Medulla oblongata (tissue), 1 donor: ENCODE measurements around the gene CALCOCO2.
A peak's percentile ranks its signal among the peaks of the same experiment; 100 is the strongest.
"Not testable (repeated sequence)": the region's sequence is repeated elsewhere in the genome, so short reads cannot be mapped to it uniquely, and the experiment has no call there.

Source experiments
- DNase-seq: peaks from one replicate; pipeline ENCODE4 v3.0.0-alpha.2; 2015; ENCODE audit errors: extremely low spot score

Gene CALCOCO2, protein sequence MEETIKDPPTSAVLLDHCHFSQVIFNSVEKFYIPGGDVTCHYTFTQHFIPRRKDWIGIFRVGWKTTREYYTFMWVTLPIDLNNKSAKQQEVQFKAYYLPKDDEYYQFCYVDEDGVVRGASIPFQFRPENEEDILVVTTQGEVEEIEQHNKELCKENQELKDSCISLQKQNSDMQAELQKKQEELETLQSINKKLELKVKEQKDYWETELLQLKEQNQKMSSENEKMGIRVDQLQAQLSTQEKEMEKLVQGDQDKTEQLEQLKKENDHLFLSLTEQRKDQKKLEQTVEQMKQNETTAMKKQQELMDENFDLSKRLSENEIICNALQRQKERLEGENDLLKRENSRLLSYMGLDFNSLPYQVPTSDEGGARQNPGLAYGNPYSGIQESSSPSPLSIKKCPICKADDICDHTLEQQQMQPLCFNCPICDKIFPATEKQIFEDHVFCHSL

DNA sequence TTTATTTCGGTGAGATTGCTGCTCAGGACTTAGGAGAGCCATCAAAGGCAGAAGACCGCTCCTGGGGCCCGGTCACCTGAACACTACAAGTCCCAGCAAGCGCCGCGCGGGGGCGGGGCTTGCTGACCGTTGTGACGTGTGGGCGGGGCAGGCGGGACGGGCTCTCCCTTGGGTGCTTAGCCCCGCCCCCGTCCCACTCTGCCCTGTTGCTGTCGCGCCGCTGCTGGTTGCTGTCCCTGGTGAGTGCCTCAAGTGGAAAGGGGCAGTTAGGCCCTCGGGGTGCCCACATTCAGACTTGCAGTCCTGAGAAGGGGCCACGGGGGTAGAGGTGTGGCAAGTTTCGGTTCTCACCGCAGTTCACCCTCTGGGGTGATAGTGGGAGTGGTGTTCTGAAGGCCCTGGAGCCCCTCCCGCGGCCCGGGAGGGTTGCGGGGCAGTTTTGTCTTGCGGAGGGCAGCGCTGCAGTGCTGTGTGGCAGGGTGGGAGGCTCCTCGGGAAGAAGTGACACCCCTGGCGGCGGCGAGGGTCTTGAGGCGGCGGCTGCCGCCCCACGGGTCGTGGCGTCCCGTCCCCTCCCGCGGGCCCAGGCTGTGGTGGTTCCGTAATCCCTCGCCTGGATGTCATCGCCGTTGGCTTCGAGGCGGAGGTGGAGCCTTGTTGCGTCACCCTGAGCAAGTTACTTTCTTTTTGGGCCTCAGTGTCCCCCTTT is at the start of gene CALCOCO2:
TSS of gene CALCOCO2 (plus strand) at position 196 of the 709 bp plus-strand sequence. CDS start 10,673 bp downstream, outside the sequence.
- peak; percentile 98 for DNase-seq

DNA sequence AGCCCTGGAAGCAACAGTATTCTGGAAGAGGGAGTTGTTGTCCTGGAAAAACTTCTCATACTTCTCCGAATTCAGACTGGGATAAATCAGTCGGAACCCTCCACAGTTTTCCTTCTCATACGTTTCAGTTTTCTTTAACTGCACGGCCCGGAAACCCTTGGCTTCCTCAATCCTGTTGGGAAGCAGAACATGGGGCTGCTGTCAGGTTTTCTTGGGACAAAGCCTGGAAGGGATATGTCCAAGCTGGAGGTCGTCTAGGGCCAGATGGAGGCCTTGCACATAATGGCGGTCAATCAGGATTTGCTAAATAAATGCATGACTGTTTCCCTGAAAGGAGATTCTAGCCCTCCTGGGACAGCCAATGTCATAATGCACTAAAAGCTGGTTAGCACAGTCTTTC is 43.0 kb upstream of the CALCOCO2 start:
- DNase-seq = no peak

DNA sequence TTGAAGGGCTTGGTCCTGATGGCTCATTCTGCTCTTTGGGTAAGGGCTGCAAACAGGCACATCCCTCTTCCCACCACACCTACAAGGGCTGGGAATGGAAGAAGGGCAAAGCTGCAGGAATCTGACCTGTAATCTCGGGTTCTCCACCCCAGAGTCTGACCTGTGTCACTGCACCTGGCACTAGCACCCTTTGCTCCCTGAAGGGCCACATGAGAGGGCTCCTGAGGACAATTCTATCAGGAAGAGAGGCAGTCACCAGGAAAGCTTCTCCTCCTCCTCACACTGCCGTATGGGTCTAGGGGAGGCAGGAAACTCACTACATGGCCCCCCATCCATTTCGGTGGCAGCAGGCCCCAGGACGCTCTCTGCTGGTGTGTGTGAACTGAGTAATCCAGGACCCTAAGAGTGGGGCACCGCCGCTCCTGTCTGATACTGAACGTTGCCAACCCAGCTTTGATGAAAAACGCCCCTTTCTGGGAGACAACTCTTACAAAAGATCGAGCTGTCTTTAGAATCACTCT is 40.2 kb upstream of the CALCOCO2 start:
- no peak for DNase-seq

DNA sequence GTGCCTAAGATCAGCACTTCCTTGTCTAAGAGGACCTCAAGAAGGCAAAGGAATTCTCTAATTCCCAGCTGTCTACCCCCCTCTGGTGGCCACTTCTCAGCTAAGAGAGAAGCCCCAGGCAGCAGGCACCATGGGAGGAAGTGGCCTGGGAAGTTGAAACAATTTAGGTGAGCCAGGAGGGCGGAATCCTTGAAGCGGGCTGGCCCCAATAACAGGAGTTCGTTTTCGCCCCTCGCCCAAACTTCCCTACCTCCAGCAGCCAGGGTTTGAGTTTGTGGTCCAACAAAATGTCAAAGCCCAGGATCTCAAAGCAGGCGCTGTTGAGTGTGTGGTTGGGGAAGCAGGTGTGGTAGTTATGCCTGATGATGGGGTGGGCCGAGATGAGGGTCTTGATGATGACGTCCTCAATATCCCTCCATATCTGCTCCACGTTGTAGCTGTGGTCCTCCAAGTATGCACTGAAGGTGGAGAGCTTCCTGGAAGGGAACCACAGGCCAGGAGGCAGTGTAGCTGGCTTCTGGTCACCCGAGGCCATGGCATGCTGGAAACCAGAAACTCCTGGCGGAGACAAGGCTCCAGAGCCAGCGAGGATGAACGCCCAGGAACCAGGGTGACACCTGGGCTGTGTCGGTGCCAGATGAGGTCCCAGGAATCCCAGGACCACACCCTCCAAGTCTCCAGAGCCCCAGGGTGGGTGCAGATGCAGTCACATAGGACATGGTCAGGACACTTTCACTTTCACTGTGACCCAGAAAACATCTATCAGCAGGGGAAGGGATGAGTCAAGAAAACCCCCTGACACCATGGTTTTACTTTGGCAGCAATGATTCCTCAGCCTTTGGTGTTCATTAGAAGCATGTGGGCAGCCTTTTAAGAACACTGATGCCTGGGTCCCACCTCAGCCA is 39.5 kb upstream of the CALCOCO2 start:
- peak; percentile 87 for DNase-seq

DNA sequence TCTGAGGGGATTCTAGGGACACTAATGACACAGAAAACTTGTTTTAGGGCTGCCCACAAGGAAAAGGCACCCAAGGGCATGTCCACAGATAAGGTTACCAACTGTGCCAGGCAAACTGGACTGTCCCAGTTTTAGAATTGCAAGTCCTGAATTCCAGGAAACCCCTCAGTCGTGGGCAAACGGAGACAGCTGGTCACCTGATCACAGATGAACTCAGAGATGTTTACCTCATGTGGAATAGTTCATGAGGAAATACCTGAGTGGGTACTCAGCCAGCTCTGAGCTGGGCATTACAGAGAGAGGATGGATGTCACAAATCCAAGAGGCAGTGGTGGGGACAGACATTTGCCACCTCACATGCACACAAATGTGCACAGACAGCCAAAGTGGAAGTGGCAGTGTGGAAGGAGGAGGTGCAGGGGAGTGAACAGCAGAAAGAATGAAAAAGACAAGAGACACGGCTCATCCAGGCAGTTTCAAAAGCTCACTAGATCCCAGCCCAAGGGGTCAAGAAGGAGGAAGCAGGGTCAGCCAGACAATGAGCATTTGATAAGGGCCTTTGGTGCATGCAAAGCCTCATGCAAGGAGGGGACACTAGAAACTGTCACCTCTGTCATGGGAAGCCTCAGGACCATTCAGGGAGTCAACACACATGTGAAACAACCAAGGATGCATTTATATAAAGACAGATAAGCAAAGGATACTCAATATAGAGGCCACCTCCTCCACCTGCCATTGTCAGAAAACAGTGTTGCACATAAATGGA is 38.6 kb upstream of the CALCOCO2 start:
- no peak for DNase-seq

DNA sequence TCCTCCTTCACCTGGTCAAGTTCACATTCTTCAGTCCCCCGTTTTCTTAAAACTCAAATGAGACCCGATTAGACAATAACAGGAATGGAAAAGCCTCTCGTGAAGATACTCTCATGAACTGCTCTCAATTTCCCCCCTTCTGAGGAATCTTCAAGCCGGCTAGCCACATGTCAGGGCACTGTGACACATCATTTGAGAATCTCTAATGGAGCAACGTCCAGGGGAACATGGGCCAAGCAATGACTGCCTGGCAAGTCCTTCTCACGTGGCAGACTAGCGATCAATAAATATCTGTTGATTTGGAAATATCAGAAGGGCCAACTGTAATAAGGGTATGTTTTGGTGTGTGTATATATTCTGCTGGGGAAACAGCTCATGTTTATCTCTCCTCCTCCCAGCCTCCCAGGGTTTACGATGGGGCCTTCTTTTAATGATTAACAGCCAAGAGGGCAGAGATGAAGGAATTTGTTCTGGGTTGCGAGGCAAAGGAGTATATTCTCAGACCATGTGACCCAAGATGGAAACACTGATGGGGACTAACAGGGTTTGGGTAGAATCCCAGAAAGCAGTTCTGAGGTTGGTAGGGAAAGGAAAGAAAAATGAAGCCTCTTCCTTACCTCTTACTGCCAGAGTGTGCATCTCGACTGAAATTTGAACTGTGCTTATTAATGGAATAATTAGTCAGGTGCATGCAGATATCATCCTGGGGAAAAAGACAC is 35.2 kb upstream of the CALCOCO2 start:
- no peak for DNase-seq

DNA sequence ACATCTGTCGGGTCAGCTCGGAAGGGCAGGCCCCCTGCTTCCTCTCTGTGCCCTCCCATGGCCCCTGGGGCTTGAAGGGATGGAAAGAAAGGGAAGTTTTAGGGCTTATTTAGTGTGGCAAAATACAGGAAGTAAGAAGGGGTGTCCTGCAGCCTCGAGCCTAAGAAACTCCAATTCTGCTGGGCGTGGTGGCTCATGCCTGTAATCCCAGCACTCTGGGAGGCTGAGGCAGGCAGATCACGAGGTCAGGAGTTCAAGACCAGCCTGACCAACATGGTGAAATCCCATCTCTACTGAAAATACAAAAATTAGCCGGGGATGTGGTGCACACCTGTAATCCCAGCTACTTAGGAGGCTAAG is 34.7 kb upstream of the CALCOCO2 start:
- not testable (repeated sequence) for DNase-seq

DNA sequence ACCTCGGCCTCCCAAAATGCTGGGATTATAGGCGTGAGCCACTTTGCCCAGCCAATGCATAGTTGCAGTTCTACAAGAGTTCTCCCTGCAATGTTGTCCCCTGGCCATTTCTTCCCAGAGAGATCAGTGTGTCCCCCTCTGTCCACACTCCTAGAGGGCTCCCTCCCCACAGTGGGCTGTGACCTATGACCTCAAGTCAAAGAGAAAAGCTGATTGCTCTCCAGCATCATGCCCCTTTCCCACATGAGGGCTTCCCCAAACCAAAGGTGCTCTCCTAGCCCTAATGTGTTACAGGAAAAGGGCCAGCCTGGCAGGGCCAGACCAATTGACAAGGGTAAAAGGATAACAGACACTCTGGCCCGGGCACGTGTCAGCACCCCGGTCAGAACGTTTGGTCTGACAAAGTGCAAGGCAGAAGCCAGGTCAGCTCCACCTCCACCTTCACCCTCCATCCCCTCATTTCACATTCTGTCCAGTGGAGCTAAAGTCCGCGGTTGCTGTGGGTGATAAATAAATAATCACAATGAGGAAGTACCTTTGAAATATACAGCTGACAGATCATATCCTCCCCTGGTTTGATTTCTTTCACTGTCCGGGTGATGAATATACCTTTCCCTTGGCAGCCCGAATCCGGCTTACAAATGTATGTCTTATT is 31.6 kb upstream of the CALCOCO2 start:
- no peak for DNase-seq

DNA sequence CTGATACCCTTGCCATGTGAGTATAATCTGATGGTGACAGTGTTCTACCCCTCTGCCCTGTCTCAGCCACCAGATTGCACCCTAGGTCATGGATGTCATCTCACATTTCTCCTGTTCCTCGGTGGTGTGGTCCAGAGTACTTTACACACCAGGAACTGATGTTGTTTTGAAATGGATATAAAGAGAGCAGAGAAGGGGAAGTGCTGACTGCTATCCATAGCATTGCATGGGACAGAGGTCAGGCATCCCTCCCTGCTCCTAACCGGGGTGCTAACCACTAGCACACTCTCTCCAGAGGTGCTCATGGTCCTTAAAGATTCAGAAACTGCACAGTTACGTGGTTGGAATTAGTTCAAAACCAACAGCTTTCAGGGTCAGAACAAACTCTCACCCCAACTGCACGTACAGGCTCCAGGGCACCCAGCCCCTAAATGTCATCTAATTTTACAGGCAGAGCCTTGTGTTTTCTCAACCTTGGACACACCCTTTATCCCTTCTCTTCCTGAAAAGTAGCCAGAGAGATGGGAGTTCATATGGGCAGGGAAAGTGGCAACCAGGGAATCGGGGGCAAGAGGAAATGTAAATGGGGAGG is 30.1 kb upstream of the CALCOCO2 start:
- DNase-seq = no peak

DNA sequence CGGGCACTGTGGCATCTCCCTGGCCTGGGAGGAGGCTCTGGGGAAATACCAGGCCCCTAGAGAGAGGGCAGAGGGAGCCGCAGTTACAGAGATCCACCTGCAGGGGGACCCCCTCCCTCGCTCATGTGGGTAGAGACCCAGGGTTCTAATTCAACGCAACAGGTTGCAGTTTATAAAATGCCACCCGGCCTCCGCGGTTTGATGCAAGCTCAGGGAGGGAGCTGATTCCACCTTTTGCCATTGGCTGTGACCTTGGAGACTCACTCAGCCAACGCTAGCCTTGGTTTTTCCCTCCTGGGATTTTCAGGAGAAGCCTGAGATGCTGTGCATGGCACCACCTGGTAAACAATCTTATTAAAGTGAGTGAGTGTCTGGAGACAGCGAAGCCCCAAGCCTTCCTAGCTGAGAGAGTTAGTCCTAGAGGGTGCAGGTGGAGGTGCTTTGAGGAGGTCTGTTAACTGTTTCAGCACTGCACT is 25.9 kb upstream of the CALCOCO2 start:
- peak; percentile 69 for DNase-seq

DNA sequence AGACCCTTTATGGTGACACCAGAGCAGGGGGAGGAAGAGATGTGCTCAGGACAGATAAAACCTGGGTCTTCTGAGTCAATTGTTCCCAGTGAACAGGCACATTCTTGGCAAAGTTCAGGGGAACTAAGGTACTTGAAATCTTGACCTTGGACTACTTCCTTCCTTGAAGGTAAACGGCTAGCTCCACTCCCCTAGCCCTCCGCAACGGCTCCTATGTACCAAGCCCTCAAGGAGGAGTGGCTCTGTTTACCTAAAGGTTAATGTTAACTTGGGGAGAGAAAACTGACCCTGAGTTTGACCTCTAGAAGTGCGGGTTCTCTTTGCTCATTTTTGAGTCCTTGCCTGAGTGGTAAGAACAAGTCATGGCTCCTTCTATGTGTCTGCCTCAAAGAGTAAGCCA is 21.7 kb upstream of the CALCOCO2 start:
- DNase-seq = no peak

DNA sequence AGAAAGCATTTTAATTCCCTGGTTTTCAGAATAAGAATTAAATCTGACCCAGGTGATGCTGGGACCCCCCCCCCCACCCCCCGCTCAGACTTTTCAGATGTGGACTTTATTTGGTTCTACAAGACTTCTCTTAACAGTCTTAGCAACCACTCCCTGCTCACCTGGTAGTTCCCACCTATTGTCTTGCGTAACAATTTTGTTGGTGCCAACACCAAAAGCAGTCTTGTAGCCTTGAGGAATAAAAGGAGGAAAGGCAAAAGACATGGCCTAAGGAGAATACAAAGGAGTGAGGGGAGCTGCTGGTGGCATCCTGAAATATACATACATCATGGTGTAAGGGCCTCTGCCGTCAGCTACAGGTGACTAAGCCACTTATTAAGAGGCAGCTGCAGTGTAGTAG is 18.8 kb upstream of the CALCOCO2 start:
- no peak for DNase-seq

DNA sequence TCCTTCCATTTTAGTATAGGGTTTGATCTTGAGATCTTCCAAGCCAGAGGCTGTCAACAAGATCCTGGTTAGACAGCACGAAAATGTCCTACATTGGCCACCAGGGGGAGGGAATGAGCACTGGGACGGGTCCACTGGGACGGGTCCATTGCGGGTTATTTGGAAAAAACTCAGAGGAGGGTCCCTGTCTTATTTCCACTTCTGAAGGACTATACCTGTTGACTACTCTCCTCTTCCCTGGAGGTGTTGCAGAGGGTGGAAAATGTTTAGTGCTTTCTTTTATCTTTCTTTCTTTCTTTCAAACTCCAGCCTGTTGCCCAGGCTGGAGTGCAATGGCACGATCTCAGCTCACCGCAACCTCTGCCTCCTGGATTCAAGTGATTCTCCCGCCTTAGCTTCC is 16.3 kb upstream of the CALCOCO2 start:
- peak; percentile 67 for DNase-seq

DNA sequence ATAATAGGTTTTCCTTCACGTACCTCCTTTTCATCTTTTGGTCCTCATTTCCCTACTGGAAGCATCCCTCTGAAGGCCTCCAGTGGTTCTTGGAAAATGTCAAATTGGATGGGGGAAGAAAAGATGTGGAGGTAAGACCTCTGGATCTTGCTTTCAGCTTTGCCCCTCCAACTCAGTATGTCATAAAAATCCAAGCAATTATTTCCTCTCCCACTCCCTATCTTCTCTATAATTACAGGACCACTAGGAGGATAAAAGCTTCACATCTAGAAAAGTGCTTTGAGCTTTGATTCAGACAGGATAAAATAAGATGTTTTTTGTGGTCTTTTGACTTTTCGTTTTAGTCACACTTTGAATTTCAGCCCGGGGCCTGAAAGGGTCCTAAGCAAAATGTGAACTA is 15.5 kb upstream of the CALCOCO2 start:
- no peak for DNase-seq

DNA sequence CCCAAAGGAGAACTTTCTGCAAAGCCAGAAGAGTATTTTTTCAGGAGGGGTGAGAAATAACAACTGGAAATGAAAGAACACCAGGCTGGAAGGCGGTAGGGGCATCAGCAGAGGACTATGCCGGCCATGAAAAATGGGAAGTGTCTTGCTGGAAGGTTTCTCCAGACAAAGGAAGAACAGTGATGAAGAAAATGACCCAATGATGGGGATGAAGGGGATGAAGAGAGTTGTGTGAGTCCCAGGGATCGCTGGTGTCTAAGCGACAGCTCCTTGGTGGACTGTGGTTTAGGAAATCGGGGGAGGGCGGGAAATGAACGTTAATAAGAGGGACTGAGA is 14.4 kb upstream of the CALCOCO2 start:
- DNase-seq = no peak

DNA sequence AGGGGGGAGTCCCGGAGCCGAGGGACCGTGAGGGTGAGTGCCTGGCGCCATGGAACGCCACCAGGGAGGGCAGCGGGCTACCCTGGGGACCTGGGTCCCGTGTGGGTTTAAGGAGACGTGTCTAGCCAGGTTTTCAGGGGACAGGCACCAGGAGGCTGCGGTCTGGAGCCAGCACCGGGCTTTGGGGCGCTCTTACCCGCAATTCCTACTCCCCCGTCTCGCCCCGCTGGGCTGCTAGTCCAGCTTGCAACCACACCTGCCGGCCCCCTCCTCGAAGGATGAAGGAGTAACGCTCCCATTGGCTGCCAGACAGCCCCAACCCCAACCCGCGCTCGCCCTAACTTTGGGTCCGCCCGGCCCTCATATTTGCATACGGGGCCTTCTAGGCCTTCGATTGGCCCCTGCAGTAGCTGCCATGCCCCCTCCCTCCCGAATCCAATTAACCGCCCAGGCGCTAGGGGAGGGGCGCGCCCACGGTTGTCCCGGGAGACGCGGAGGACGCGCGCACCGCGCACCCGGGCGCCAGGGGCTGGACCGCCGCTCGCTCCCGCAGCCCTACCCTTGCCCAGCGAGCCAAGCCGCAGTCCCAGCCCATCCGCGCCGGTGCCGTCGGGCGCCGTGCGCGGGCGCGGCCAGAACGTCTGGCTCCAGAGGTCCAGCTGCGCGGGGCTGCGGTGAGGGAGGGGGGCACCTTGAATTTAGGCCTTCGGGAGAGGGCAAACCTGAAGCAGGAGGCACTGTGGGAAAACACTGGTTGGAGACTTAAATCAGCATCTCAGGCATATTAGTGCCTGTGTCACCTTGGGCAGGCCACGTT is 13.9 kb upstream of the CALCOCO2 start, which contains the start of gene TTLL6:
TSS of gene TTLL6 (minus strand) at position 456 of the 817 bp plus-strand sequence. CDS start at position 299, 157 bp downstream.
- peak; percentile 59 for DNase-seq

DNA sequence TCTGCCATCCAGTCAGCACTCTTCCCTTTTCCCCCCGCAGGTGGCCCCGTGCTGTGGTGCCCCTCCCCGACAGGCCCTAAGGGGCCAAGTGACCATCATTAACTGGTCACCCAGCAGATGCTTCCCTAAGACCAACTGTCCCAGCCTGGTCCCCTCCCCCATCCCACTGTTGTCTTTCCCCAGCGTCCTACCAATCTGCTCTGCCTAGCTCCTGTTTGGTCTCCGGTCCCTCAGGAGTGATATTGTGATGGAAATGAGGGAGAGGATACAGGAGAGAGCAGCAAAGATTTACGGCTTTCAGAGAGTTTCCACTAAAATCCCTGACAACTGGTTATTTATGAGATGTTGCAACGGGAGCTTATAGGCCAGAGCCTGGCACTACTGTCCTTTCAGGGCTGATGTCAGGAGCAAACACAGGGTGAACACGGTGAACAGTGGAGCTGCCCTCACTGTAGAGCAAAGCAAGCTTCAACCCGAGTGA is 12.4 kb upstream of the CALCOCO2 start:
- DNase-seq = no peak

DNA sequence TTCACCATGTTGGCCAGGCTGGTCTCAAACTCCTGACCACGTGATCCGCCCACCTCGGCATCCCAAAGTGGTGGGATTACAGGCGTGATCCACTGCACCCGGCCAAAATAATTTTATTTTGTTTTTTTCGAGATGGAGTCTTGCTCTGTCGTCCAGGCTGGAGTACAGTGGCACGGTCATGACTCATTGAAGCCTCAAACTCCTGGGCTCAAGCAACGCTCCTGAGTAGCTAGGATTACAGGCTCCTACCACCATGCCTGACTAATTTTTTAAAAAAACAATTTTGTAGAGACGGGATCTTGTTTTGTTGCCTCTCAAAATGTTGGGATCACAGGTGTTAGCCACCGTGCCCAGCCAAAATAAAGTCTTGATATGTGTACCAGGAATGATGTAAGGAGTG is 11.4 kb upstream of the CALCOCO2 start:
- no peak for DNase-seq
